Right atrium auricular region (tissue), 2 donors: ENCODE measurements around the gene NMD3. TPM values are rescaled to one million over a fixed set of nuclear protein-coding genes. Genes with fewer than 3 reads are reported as not detected.

Experiments used
- DNase-seq: peaks from one replicate; pipeline ENCODE4 v3.0.0-alpha.2; 2019; ENCODE audit warnings: low spot score
- H3K27ac ChIP-seq, 2 donors: fragments of 200-600 bp; sonication (generic); 1 replicate in 1 of 2; 2 replicates in 1 of 2; pipeline ENCODE4 v1.5.1; 2016 to 2019
- H3K27me3 ChIP-seq, 2 donors: fragments of 200-600 bp; sonication (generic); one replicate each; pipeline versions ENCODE4 v1.5.1 to v1.6.0; 2017 to 2019
- H3K36me3 ChIP-seq: fragments of 200-600 bp; sonication (generic); one replicate; pipeline ENCODE4 v1.5.1; 2016
- H3K4me1 ChIP-seq, 2 donors: fragments of 200-600 bp; sonication (generic); one replicate each; pipeline versions ENCODE4 v1.5.1 to v1.6.0; 2017 to 2019
- H3K4me3 ChIP-seq, 2 donors: fragments of 200-600 bp; sonication (generic); 1 replicate in 1 of 2; 2 replicates in 1 of 2; pipeline ENCODE4 v1.5.1; 2017 to 2019; ENCODE audit warnings: mild to moderate bottlenecking in 1 of 2, moderate library complexity in 1 of 2
- H3K9me3 ChIP-seq, 2 donors: fragments of 200-600 bp; sonication (generic); one replicate each; pipeline ENCODE4 v1.5.1; 2019
- CTCF ChIP-seq, 2 donors: fragments of 200-600 bp; sonication (generic); IDR thresholded peaks; one replicate each; pipeline ENCODE4 v1.5.1; 2019; ENCODE audit warnings: antibody characterized with exemption in 2 of 2
- total RNA-seq, 2 donors: library from RNA; depleted of rRNA; stranded (reverse); fragments of >200 nt; gene quantifications; one replicate each; pipeline ENCODE4 v1.1.0, GENCODE V29; 2016

The NMD3 gene
- total RNA-seq, 2 donors from 2014 or later = 33.2 to 40.8 TPM

- H3K36me3 ChIP-seq = no peaks in the 10 kb centered on the region
- no peak overlapping the region for H3K27ac ChIP-seq
- H3K4me1 ChIP-seq = no peaks in the 10 kb centered on the region
- TF ChIP-seq CTCF (IDR thresholded peaks at IDR 0.05) = no peak
- no peaks in the 10 kb centered on the region for H3K9me3 ChIP-seq
- no peak overlapping the region for H3K4me3 ChIP-seq
- no peak for DNase-seq
- no peaks in the 10 kb centered on the region for H3K27me3 ChIP-seq
Observed at GRCh38 chr3:161293381-161293780, 72.3 kb downstream of the NMD3 start.

- no peaks in the 10 kb centered on the region for H3K27me3 ChIP-seq
- no peaks in the 10 kb centered on the region for H3K9me3 ChIP-seq
- TF ChIP-seq CTCF (IDR thresholded peaks at IDR 0.05) = no peak
- H3K4me1 ChIP-seq = no peaks in the 10 kb centered on the region
- H3K27ac ChIP-seq = no peak overlapping the region
- no peak overlapping the region for H3K4me3 ChIP-seq
- no peaks in the 10 kb centered on the region for H3K36me3 ChIP-seq
- DNase-seq = no peak
Observed at GRCh38 chr3:161295325-161295724, 74.2 kb downstream of the NMD3 start.

GRCh38 chr3:161296814-161297213 lies 75.7 kb downstream of the NMD3 start:
- H3K4me1 ChIP-seq = no peaks in the 10 kb centered on the region
- H3K27me3 ChIP-seq = no peaks in the 10 kb centered on the region
- H3K4me3 ChIP-seq = no peak overlapping the region
- H3K9me3 ChIP-seq = no peaks in the 10 kb centered on the region
- H3K36me3 ChIP-seq = no peaks in the 10 kb centered on the region
- no peak overlapping the region for H3K27ac ChIP-seq
- TF ChIP-seq CTCF (IDR thresholded peaks at IDR 0.05) = no peak
- DNase-seq = no peak

Other genes starting within 250 kb of the NMD3 start
- gene B3GALNT1, start 116.0 kb upstream of the NMD3 start, total RNA-seq = 10 to 100 TPM; 27.6 to 70.2 TPM
- not detected for gene SPTSSB, start 150.2 kb downstream of the NMD3 start, total RNA-seq